Liver (tissue), 9 donors: ENCODE results near the gene IL12RB1. TPM values are rescaled to one million over a fixed set of nuclear protein-coding genes. Genes with fewer than 3 reads are reported as not detected.

Source experiments
- DNase-seq: peaks from one replicate; pipeline ENCODE4 v3.0.0-alpha.2; 2017; ENCODE audit warnings: low spot score
- H3K27ac ChIP-seq, 2 donors: one replicate each; pipeline ENCODE4 v1.7.0; 2013; ENCODE audit warnings: inconsistent platforms in 2 of 2, low read length in 2 of 2, control low read depth in 1 of 2, low read depth in 1 of 2, mild to moderate bottlenecking in 1 of 2
- H3K27me3 ChIP-seq, 4 donors: one replicate each; pipeline versions ENCODE4 v1.6.1 to v1.7.0; 2013; ENCODE audit warnings: low read length in 3 of 4, inconsistent platforms in 1 of 4, mild to moderate bottlenecking in 1 of 4, moderate library complexity in 1 of 4; ENCODE audit not compliant: control insufficient read depth in 4 of 4, insufficient read depth in 4 of 4
- H3K36me3 ChIP-seq, 4 donors: one replicate each; pipeline versions ENCODE4 v1.6.1 to v1.7.0; 2013; ENCODE audit warnings: low read length in 3 of 4, mild to moderate bottlenecking in 3 of 4, low read depth in 1 of 4, moderate library complexity in 1 of 4; ENCODE audit not compliant: control insufficient read depth in 4 of 4, insufficient read depth in 3 of 4
- H3K4me1 ChIP-seq, 4 donors: one replicate each; pipeline versions ENCODE4 v1.6.1 to v1.7.0; 2013; ENCODE audit warnings: low read length in 3 of 4, mild to moderate bottlenecking in 3 of 4, moderate library complexity in 1 of 4; ENCODE audit not compliant: control insufficient read depth in 4 of 4, insufficient read depth in 4 of 4
- H3K4me3 ChIP-seq, 3 donors: one replicate each; pipeline versions ENCODE4 v1.6.1 to v1.7.0; 2013; ENCODE audit warnings: low read length in 3 of 3, control low read depth in 1 of 3, low read depth in 1 of 3, mild to moderate bottlenecking in 1 of 3
- H3K9ac ChIP-seq, 2 donors: one replicate each; pipeline ENCODE4 v1.7.0; 2013; ENCODE audit warnings: low read length in 2 of 2, mild to moderate bottlenecking in 2 of 2, moderate library complexity in 2 of 2, control low read depth in 1 of 2, low read depth in 1 of 2
- H3K9me3 ChIP-seq, 4 donors: one replicate each; pipeline versions ENCODE4 v1.6.1 to v1.7.0; 2013; ENCODE audit warnings: low read length in 3 of 4; ENCODE audit not compliant: control insufficient read depth in 4 of 4
- CTCF ChIP-seq: fragments of 150-350 bp; IDR thresholded peaks from 2 replicates; pipeline ENCODE4 v1.5.1; 2017; ENCODE audit warnings: improper control_type of control experiment, low read depth, low read length; ENCODE audit not compliant: missing input control
- EGR1 ChIP-seq, 2 donors: IDR thresholded peaks; 2 replicates each; pipeline ENCODE4 v1.6.1; 2016 to 2018; ENCODE audit warnings: antibody characterized with exemption in 2 of 2, low read depth in 2 of 2
- FOXA1 ChIP-seq: IDR thresholded peaks from 2 replicates; pipeline ENCODE4 v1.6.1; 2016; ENCODE audit warnings: antibody characterized with exemption
- FOXA2 ChIP-seq: IDR thresholded peaks from 2 replicates; pipeline ENCODE4 v1.6.1; 2016; ENCODE audit warnings: antibody characterized with exemption
- GABPA ChIP-seq, 2 donors: IDR thresholded peaks in 1 of 2; conservative IDR thresholded peaks in 1 of 2; 2 replicates each; pipeline ENCODE4 v1.6.1; 2016; ENCODE audit warnings: antibody characterized with exemption in 2 of 2, mild to moderate bottlenecking in 1 of 2, moderate library complexity in 1 of 2
- HNF4A ChIP-seq, 2 donors: conservative IDR thresholded peaks; 2 replicates each; pipeline ENCODE4 v1.6.1; 2016; ENCODE audit warnings: antibody characterized with exemption in 2 of 2, mild to moderate bottlenecking in 2 of 2
- JUND ChIP-seq, 2 donors: IDR thresholded peaks; 2 replicates each; pipeline ENCODE4 v1.6.1; 2016; ENCODE audit warnings: antibody characterized with exemption in 2 of 2
- MAX ChIP-seq: IDR thresholded peaks from 2 replicates; pipeline ENCODE4 v1.6.1; 2016; ENCODE audit warnings: antibody characterized with exemption
- NR2F2 ChIP-seq: IDR thresholded peaks from 2 replicates; pipeline ENCODE4 v1.6.1; 2016; ENCODE audit warnings: antibody characterized with exemption
- RAD21 ChIP-seq, 2 donors: IDR thresholded peaks; 2 replicates each; pipeline ENCODE4 v1.6.1; 2016; ENCODE audit warnings: antibody characterized with exemption in 2 of 2, mild to moderate bottlenecking in 2 of 2
- REST ChIP-seq: IDR thresholded peaks from 2 replicates; pipeline ENCODE4 v1.6.1; 2016; ENCODE audit warnings: antibody characterized with exemption, mild to moderate bottlenecking
- RXRA ChIP-seq, 2 donors: IDR thresholded peaks; 2 replicates each; pipeline ENCODE4 v1.6.1; 2017 to 2018; ENCODE audit warnings: antibody characterized with exemption in 2 of 2, mild to moderate bottlenecking in 1 of 2
- YY1 ChIP-seq: IDR thresholded peaks from 2 replicates; pipeline ENCODE4 v1.6.1; 2016; ENCODE audit warnings: antibody characterized with exemption, mild to moderate bottlenecking
- ZBTB33 ChIP-seq: IDR thresholded peaks from 2 replicates; pipeline ENCODE4 v1.6.1; 2016; ENCODE audit warnings: antibody characterized with exemption
- WGBS: extraction: QIAGEN DNeasy Blood & Tissue Kit; methylation state at CpG from one replicate; pipeline ENCODE4 v1.1.7; 2013; 5-methylcytosine and 5-hydroxymethylcytosine counted together
- polyA plus RNA-seq, 2 donors: library from polyadenylated mRNA; stranded (reverse) in 1 of 2; unstranded in 1 of 2; fragments of 200-250 nt in 1 of 2; fragments of >200 nt in 1 of 2; fragmentation: Nextera tagmentation in 1 of 2; extraction: Ambion mirVana in 1 of 2; gene quantifications; one replicate each; pipeline versions ENCODE4 v1.2.1 to v1.2.3, GENCODE V29; 2013 to 2015
- total RNA-seq, 2 donors: library from RNA; depleted of rRNA; stranded (reverse); fragments of >200 nt; gene quantifications; one replicate each; pipeline ENCODE4 v1.2.3, GENCODE V29; 2014
- donor health status: healthy.
- donor health status: healthy.
- donor health status: healthy.
- donor health status: healthy.
- donor health status: healthy.

Gene IL12RB1
- total and polyA plus RNA-seq, 4 donors = 0.43 to 2.4 (median 1.1) TPM

GRCh38 chr19:18093439-18094161, 6.9 kb upstream of the IL12RB1 start:
- Histone ChIP-seq H3K4me3 (no peak overlapping the region), H3K4me1 (peaks cover 5 to 15% (median 11%) of the 10 kb centered on the region in 4 donors), H3K27me3 (no peaks in the 10 kb centered on the region), H3K9me3 (no peaks in the 10 kb centered on the region), H3K9ac (no peak overlapping the region), H3K27ac (no peak overlapping the region), H3K36me3 (no peaks in the 10 kb centered on the region)
- DNase-seq = peak; percentile 59
- TF ChIP-seq YY1 (no peak), HNF4A (conservative IDR thresholded peaks at IDR 0.05) (no peak), EGR1 (IDR thresholded peaks at IDR 0.05; ENCODE audit: low read depth in 2 of 2) (no peak), CTCF (no peak), JUND (IDR thresholded peaks at IDR 0.05) (no peak), NR2F2 (no peak), RXRA (IDR thresholded peaks at IDR 0.05) (no peak), REST (no peak), RAD21 (IDR thresholded peaks at IDR 0.05) (no peak), MAX (no peak), FOXA1 (no peak)
- 76% methylated on average over 6 of the region's 6 CpGs for WGBS

GRCh38 chr19:18091217-18091608, 4.5 kb upstream of the IL12RB1 start:
- no peak overlapping the region for H3K9ac ChIP-seq
- TF ChIP-seq GABPA (IDR thresholded peaks at IDR 0.05 in 1 of 2, conservative IDR thresholded peaks at IDR 0.05 in 1 of 2) (no peak), REST (no peak), MAX (no peak), FOXA2 (no peak), YY1 (no peak), FOXA1 (no peak), NR2F2 (no peak), ZBTB33 (no peak)
- no peaks in the 10 kb centered on the region for H3K36me3 ChIP-seq
- peak overlapping the region; percentile 27 to 54 for H3K27ac ChIP-seq
- peak; percentile 83 for DNase-seq
- H3K4me3 ChIP-seq = no peak overlapping the region
- WGBS = 72% methylated on average over 12 of the region's 12 CpGs
- H3K27me3 ChIP-seq = no peaks in the 10 kb centered on the region
- H3K9me3 ChIP-seq = no peaks in the 10 kb centered on the region
- H3K4me1 ChIP-seq = peaks cover 0 to 8% (median 4%) of the 10 kb centered on the region in 4 donors
